ENCODE data around the gene CD38.

DNA sequence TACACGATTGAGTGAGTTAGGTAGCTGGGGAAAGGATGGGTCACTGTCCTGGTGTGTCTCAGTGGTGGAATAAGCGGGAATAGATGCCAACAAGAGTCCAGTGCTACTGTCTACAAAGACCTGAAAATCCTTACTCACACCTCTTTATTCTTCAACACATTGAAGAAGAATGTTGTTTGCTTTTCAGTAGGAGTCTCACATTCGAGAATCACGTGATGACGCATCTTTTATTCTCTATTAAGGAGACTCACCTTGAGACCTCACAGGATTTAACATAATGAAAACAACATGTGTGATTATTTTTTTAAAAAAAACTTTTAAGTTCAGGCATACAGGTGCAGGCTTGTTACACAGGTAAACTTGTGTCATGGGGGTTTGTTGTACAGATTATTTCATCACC, 75.2 kb downstream of the CD38 start:
- no peak for TF ChIP-seq CTCF (IDR thresholded peaks at IDR 0.05)
- TF ChIP-seq ZFX (IDR thresholded peaks at IDR 0.05; ENCODE audit: borderline replicate concordance), result no peak

Data from 22Rv1 (cell line).